KMS-11 (cell line): Measurements from ENCODE around the gene GALP.
"Not testable (repeated sequence)": the region's sequence is repeated elsewhere in the genome, so short reads cannot be mapped to it uniquely, and the experiment has no call there.

Source experiments
- H2AFZ ChIP-seq: fragments of 200-600 bp; sonication (generic); 2 replicates; pipeline ENCODE4 v1.6.1; 2016; ENCODE audit warnings: antibody characterized with exemption, mixed run types, low read depth
- H3K27ac ChIP-seq: fragments of 200-600 bp; sonication (generic); 2 replicates; pipeline ENCODE4 v1.6.1; 2016; ENCODE audit warnings: mild to moderate bottlenecking, mixed run types
- H3K27me3 ChIP-seq: fragments of 200-600 bp; sonication (generic); 2 replicates; pipeline ENCODE4 v1.6.1; 2017; ENCODE audit warnings: mild to moderate bottlenecking, low read depth, mixed run types, moderate library complexity; ENCODE audit not compliant: insufficient read depth
- H3K36me3 ChIP-seq: fragments of 200-600 bp; sonication (generic); 2 replicates; pipeline ENCODE4 v1.6.1; 2017; ENCODE audit warnings: mild to moderate bottlenecking, mixed run types; ENCODE audit not compliant: insufficient read depth
- H3K4me1 ChIP-seq: fragments of 200-600 bp; sonication (generic); 2 replicates; pipeline ENCODE4 v1.6.1; 2016; ENCODE audit warnings: mild to moderate bottlenecking, low read depth, mixed run types; ENCODE audit not compliant: poor library complexity, severe bottlenecking
- H3K4me2 ChIP-seq: fragments of 200-600 bp; sonication (generic); 2 replicates; pipeline ENCODE4 v1.7.0; 2016; ENCODE audit warnings: mild to moderate bottlenecking, mixed run types
- H3K4me3 ChIP-seq: fragments of 200-600 bp; sonication (generic); IDR thresholded peaks from 2 replicates; pipeline ENCODE4 v1.6.1; 2017; ENCODE audit warnings: low read depth, low read length, mixed read lengths; ENCODE audit not compliant: insufficient read depth
- H3K79me2 ChIP-seq: fragments of 200-600 bp; sonication (generic); 2 replicates; pipeline ENCODE4 v1.6.1; 2016; ENCODE audit warnings: low read depth, mixed run types; ENCODE audit not compliant: insufficient read depth
- H3K9ac ChIP-seq: fragments of 200-600 bp; sonication (generic); 2 replicates; pipeline ENCODE4 v1.6.1; 2016; ENCODE audit warnings: mild to moderate bottlenecking, mixed run types
- H4K20me1 ChIP-seq: fragments of 200-600 bp; sonication (generic); 2 replicates; pipeline ENCODE4 v1.6.1; 2016; ENCODE audit warnings: mild to moderate bottlenecking, mixed run types; ENCODE audit not compliant: insufficient read depth
- CTCF ChIP-seq: fragments of 200-600 bp; sonication (generic); conservative IDR thresholded peaks from 2 replicates; pipeline ENCODE4 v1.6.1; 2017; ENCODE audit warnings: low read depth, mild to moderate bottlenecking, antibody characterized with exemption, low read length, moderate library complexity, mixed read lengths

GALP gene

GRCh38 chr19:56167064-56167578, 8.7 kb upstream of the GALP start:
- Histone ChIP-seq H3K9ac (no peak overlapping the region), H3K27me3 (no peaks in the 10 kb centered on the region), H3K36me3 (no peaks in the 10 kb centered on the region), H3K4me1 (no peaks in the 10 kb centered on the region), H3K4me3 (no peak overlapping the region), H3K79me2 (no peaks in the 10 kb centered on the region), H2AFZ (no peak overlapping the region), H3K27ac (no peak overlapping the region), H4K20me1 (no peaks in the 10 kb centered on the region), H3K4me2 (no peak overlapping the region)
- no peak for TF ChIP-seq CTCF

GRCh38 chr19:56170261-56170660, 5.5 kb upstream of the GALP start:
- H3K4me2 ChIP-seq, result no peak overlapping the region

GRCh38 chr19:56174086-56174485, 1.7 kb upstream of the GALP start:
- TF ChIP-seq CTCF, result no peak
- Histone ChIP-seq H3K36me3 (no peaks in the 10 kb centered on the region), H3K9ac (no peak overlapping the region), H3K4me3 (no peak overlapping the region), H3K4me2 (no peak overlapping the region), H3K4me1 (no peaks in the 10 kb centered on the region), H3K27ac (no peak overlapping the region), H2AFZ (no peak overlapping the region), H3K79me2 (no peaks in the 10 kb centered on the region), H3K27me3 (no peaks in the 10 kb centered on the region), H4K20me1 (no peaks in the 10 kb centered on the region)

More at GRCh38 chr19:56170261-56170660, 5.5 kb upstream of the GALP start:
- Histone ChIP-seq H4K20me1 (no peaks in the 10 kb centered on the region), H3K4me3 (no peak overlapping the region), H3K36me3 (no peaks in the 10 kb centered on the region), H2AFZ (no peak overlapping the region), H3K79me2 (no peaks in the 10 kb centered on the region), H3K27ac (no peak overlapping the region), H3K9ac (no peak overlapping the region), H3K27me3 (no peaks in the 10 kb centered on the region), H3K4me1 (no peaks in the 10 kb centered on the region)
- no peak for TF ChIP-seq CTCF

- no peak for TF ChIP-seq CTCF
- Histone ChIP-seq H3K27ac (no peak overlapping the region), H4K20me1 (no peaks in the 10 kb centered on the region), H3K4me3 (no peak overlapping the region), H2AFZ (no peak overlapping the region), H3K4me2 (no peak overlapping the region), H3K9ac (no peak overlapping the region), H3K36me3 (no peaks in the 10 kb centered on the region), H3K79me2 (no peaks in the 10 kb centered on the region), H3K4me1 (no peaks in the 10 kb centered on the region), H3K27me3 (no peaks in the 10 kb centered on the region)
These were observed 1.3 kb upstream of the GALP start for GRCh38 chr19:56174550-56174949.

GRCh38 chr19:56176310-56176709, 502 bp downstream of the GALP start:
- H3K79me2 ChIP-seq, H3K4me2 ChIP-seq, H3K4me3 ChIP-seq: not testable (repeated sequence)

More at GRCh38 chr19:56176310-56176709, 502 bp downstream of the GALP start:
- not testable (repeated sequence) for H3K9ac ChIP-seq, H3K4me1 ChIP-seq, H3K36me3 ChIP-seq, H2AFZ ChIP-seq, H3K27ac ChIP-seq, H4K20me1 ChIP-seq, H3K27me3 ChIP-seq
